ENCODE results near the gene ZNF648. TPM values are rescaled to one million over a fixed set of nuclear protein-coding genes. Genes with fewer than 3 reads are reported as not detected.
A peak's percentile ranks its signal among the peaks of the same experiment; 100 is the strongest.
"Not testable (repeated sequence)": the region's sequence is repeated elsewhere in the genome, so short reads cannot be mapped to it uniquely, and the experiment has no call there.

ZNF648 gene
- total RNA-seq: 0.51 TPM

- DNase-seq: no peak
These were observed at the start of gene ZNF648 for GRCh38 chr1:182061594-182061993. Gene ZNF648, minus strand, starts transcription at chr1:182061712. Its CDS starts 3,702 bp downstream, at chr1:182058010.

- DNase-seq: no peak
These were observed 49.1 kb upstream of the ZNF648 start for GRCh38 chr1:182110635-182111034.

GRCh38 chr1:182109771-182110170 lies 48.3 kb upstream of the ZNF648 start:
- DNase-seq: no peak

- no peak for DNase-seq
These were observed 45.7 kb upstream of the ZNF648 start for GRCh38 chr1:182107209-182107608.

GRCh38 chr1:182102043-182102416 lies 40.5 kb upstream of the ZNF648 start:
- DNase-seq: no peak

GRCh38 chr1:182101415-182102042 lies 40.0 kb upstream of the ZNF648 start:
- no peak for DNase-seq

- no peak for DNase-seq
These were observed 36.8 kb upstream of the ZNF648 start for GRCh38 chr1:182098301-182098700.

- DNase-seq: no peak
These were observed 34.4 kb upstream of the ZNF648 start for GRCh38 chr1:182095946-182096345.

- not testable (repeated sequence) for DNase-seq
These were observed 33.0 kb upstream of the ZNF648 start for GRCh38 chr1:182094514-182095005.

GRCh38 chr1:182093781-182094180 lies 32.3 kb upstream of the ZNF648 start:
- DNase-seq: no peak

- DNase-seq: no peak
These were observed 30.8 kb upstream of the ZNF648 start for GRCh38 chr1:182092336-182092735.

GRCh38 chr1:182091083-182091482 lies 29.6 kb upstream of the ZNF648 start:
- no peak for DNase-seq

GRCh38 chr1:182087719-182088350 lies 26.3 kb upstream of the ZNF648 start:
- no peak for DNase-seq

- no peak for DNase-seq
These were observed 25.8 kb upstream of the ZNF648 start for GRCh38 chr1:182087304-182087703.

GRCh38 chr1:182086620-182087019 lies 25.1 kb upstream of the ZNF648 start:
- DNase-seq: no peak

GRCh38 chr1:182086136-182086535 lies 24.6 kb upstream of the ZNF648 start:
- no peak for DNase-seq

GRCh38 chr1:182085726-182086125 lies 24.2 kb upstream of the ZNF648 start:
- DNase-seq: no peak

GRCh38 chr1:182084487-182085316 lies 23.2 kb upstream of the ZNF648 start:
- peak; percentile 91 for DNase-seq

- DNase-seq: no peak
These were observed 22.5 kb upstream of the ZNF648 start for GRCh38 chr1:182083851-182084486.

- peak; percentile 65 for DNase-seq
These were observed 19.6 kb upstream of the ZNF648 start for GRCh38 chr1:182080955-182081582.

GRCh38 chr1:182080040-182080439 lies 18.5 kb upstream of the ZNF648 start:
- DNase-seq: no peak

- no peak for DNase-seq
These were observed 10.4 kb upstream of the ZNF648 start for GRCh38 chr1:182071924-182072323.
